H9 (cell line): ENCODE data around the gene TESPA1. TPM values are rescaled to one million over a fixed set of nuclear protein-coding genes. Genes with fewer than 3 reads are reported as not detected.

Source experiments
- DNase-seq: peaks from one replicate; pipeline ENCODE4 v3.0.0-alpha.2; 2017
- H2AFZ ChIP-seq: one replicate; pipeline ENCODE4 v1.6.1; 2013; ENCODE audit warnings: mild to moderate bottlenecking, low read length, control low read depth, moderate library complexity
- H2AK5ac ChIP-seq: 2 replicates; pipeline ENCODE4 v1.6.1; 2013; ENCODE audit warnings: low read length, control low read depth, mixed read lengths; ENCODE audit not compliant: insufficient read length
- H2BK120ac ChIP-seq: one replicate; pipeline ENCODE4 v1.6.1; 2013; ENCODE audit warnings: low read depth, mild to moderate bottlenecking, low read length, control low read depth, inconsistent platforms; ENCODE audit not compliant: poor library complexity, severe bottlenecking
- H2BK12ac ChIP-seq: 2 replicates; pipeline ENCODE4 v1.6.1; 2013; ENCODE audit warnings: low read length, control low read depth, mixed read lengths, low read depth; ENCODE audit not compliant: insufficient read length
- H2BK15ac ChIP-seq: 2 replicates; pipeline ENCODE4 v1.6.1; 2013; ENCODE audit warnings: low read depth, low read length, control low read depth
- H2BK20ac ChIP-seq: one replicate; pipeline ENCODE4 v1.6.1; 2013; ENCODE audit warnings: low read depth, mild to moderate bottlenecking, low read length, control low read depth, inconsistent platforms; ENCODE audit not compliant: poor library complexity, severe bottlenecking
- H2BK5ac ChIP-seq: 2 replicates; pipeline ENCODE4 v1.6.1; 2013; ENCODE audit warnings: low read length, control low read depth, mixed read lengths; ENCODE audit not compliant: insufficient read length
- H3K14ac ChIP-seq: 2 replicates; pipeline ENCODE4 v1.6.1; 2013; ENCODE audit warnings: low read length, control low read depth; ENCODE audit not compliant: insufficient read depth
- H3K18ac ChIP-seq: 2 replicates; pipeline ENCODE4 v1.6.1; 2013; ENCODE audit warnings: low read depth, mild to moderate bottlenecking, mixed read lengths, low read length, control low read depth; ENCODE audit not compliant: insufficient read length
- H3K23ac ChIP-seq: 2 replicates; pipeline ENCODE4 v1.6.1; 2013; ENCODE audit warnings: low read length, control low read depth, mixed read lengths, low read depth; ENCODE audit not compliant: insufficient read length
- H3K23me2 ChIP-seq: 2 replicates; pipeline ENCODE4 v1.6.1; 2013; ENCODE audit warnings: low read depth, mild to moderate bottlenecking, mixed read lengths, low read length, control low read depth; ENCODE audit not compliant: insufficient read length, poor library complexity, severe bottlenecking
- H3K27ac ChIP-seq: 2 replicates; pipeline ENCODE4 v1.5.1; 2013; ENCODE audit warnings: low read length, control low read depth, mixed read lengths, low read depth; ENCODE audit not compliant: insufficient read length
- H3K27me3 ChIP-seq: 2 replicates; pipeline ENCODE4 v1.6.1; 2013; ENCODE audit warnings: low read length, control low read depth, inconsistent platforms; ENCODE audit not compliant: insufficient read depth
- H3K4ac ChIP-seq: 2 replicates; pipeline ENCODE4 v1.6.1; 2013; ENCODE audit warnings: low read depth, mild to moderate bottlenecking, control low read depth, inconsistent platforms, low read length, moderate library complexity
- H3K4me1 ChIP-seq: 2 replicates; pipeline ENCODE4 v1.6.1; 2013; ENCODE audit warnings: low read length, control low read depth, inconsistent platforms; ENCODE audit not compliant: insufficient read depth
- H3K4me2 ChIP-seq: 2 replicates; pipeline ENCODE4 v1.6.1; 2013; ENCODE audit warnings: low read length, control low read depth, mixed read lengths; ENCODE audit not compliant: insufficient read length, insufficient read depth
- H3K56ac ChIP-seq: 2 replicates; pipeline ENCODE4 v1.6.1; 2013; ENCODE audit warnings: low read depth, mild to moderate bottlenecking, mixed read lengths, low read length, control low read depth; ENCODE audit not compliant: insufficient read length
- H3K79me1 ChIP-seq: 2 replicates; pipeline ENCODE4 v1.6.1; 2013; ENCODE audit warnings: low read depth, mild to moderate bottlenecking, moderate library complexity, low read length, control low read depth, inconsistent platforms; ENCODE audit not compliant: insufficient read depth, poor library complexity, severe bottlenecking
- H3K79me2 ChIP-seq: 2 replicates; pipeline ENCODE4 v1.6.1; 2013; ENCODE audit warnings: low read length, control low read depth, inconsistent platforms; ENCODE audit not compliant: insufficient read depth
- H3K9ac ChIP-seq: 2 replicates; pipeline ENCODE4 v1.6.1; 2013; ENCODE audit warnings: low read length, control low read depth, mixed read lengths; ENCODE audit not compliant: insufficient read length; ENCODE audit errors: extremely low read depth
- H3K9me3 ChIP-seq: one replicate; pipeline ENCODE4 v1.6.1; 2013; ENCODE audit warnings: low read depth, low read length, inconsistent platforms; ENCODE audit not compliant: control insufficient read depth
- H3T11ph ChIP-seq: one replicate; pipeline ENCODE4 v1.6.1; 2013; ENCODE audit warnings: mild to moderate bottlenecking, low read length, control low read depth, inconsistent platforms
- H4K20me1 ChIP-seq: one replicate; pipeline ENCODE4 v1.6.1; 2013; ENCODE audit not compliant: control insufficient read depth, insufficient read length, insufficient read depth
- H4K5ac ChIP-seq: 2 replicates; pipeline ENCODE4 v1.6.1; 2013; ENCODE audit warnings: low read depth, mild to moderate bottlenecking, mixed read lengths, low read length, control low read depth; ENCODE audit not compliant: insufficient read length
- H4K8ac ChIP-seq: replicated peaks from 2 replicates; pipeline ENCODE4 v1.6.1; 2013; ENCODE audit warnings: low read length, control low read depth, mixed read lengths, low read depth; ENCODE audit not compliant: insufficient read length
- H4K91ac ChIP-seq: 2 replicates; pipeline ENCODE4 v1.6.1; 2013; ENCODE audit warnings: low read depth, mild to moderate bottlenecking, moderate library complexity, mixed read lengths, low read length, control low read depth; ENCODE audit not compliant: insufficient read length
- H3K27ac Mint-ChIP-seq, 3 experiments: 2 replicates in 2 of 3; 3 replicates in 1 of 3; pipeline ENCODE4 v1.8.0; 2020 to 2021; ENCODE audit warnings: mixed read lengths in 3 of 3, mild to moderate bottlenecking in 1 of 3, moderate library complexity in 1 of 3
- H3K27me3 Mint-ChIP-seq: 2 replicates; pipeline ENCODE4 v1.8.0; 2021; ENCODE audit warnings: low read depth, mild to moderate bottlenecking, moderate library complexity, mixed read lengths
- H3K36me3 Mint-ChIP-seq, 3 experiments: 2 replicates in 2 of 3; 3 replicates in 1 of 3; pipeline ENCODE4 v1.8.0; 2020 to 2021; ENCODE audit warnings: low read depth in 3 of 3, mixed read lengths in 3 of 3; ENCODE audit not compliant: insufficient read depth in 1 of 3
- H3K4me1 Mint-ChIP-seq, 2 experiments: 2 replicates each; pipeline ENCODE4 v1.8.0; 2020; ENCODE audit warnings: mixed read lengths in 2 of 2
- H3K4me3 Mint-ChIP-seq, 2 experiments: 2 replicates in 1 of 2; 3 replicates in 1 of 2; pipeline ENCODE4 v1.8.0; 2020 to 2021; ENCODE audit warnings: mild to moderate bottlenecking in 2 of 2, mixed read lengths in 2 of 2, moderate library complexity in 1 of 2
- H3K9me3 Mint-ChIP-seq, 2 experiments: 2 replicates in 1 of 2; 3 replicates in 1 of 2; pipeline ENCODE4 v1.8.0; 2020; ENCODE audit warnings: mild to moderate bottlenecking in 2 of 2, mixed read lengths in 2 of 2, moderate library complexity in 1 of 2
- WGBS: extraction: QIAGEN DNeasy Blood & Tissue Kit; methylation state at CpG from one replicate; pipeline ENCODE4 v1.1.7; 2013; ENCODE audit warnings: missing lambda C conversion rate, low lambda C conversion rate, mixed read lengths; ENCODE audit not compliant: insufficient read length; ENCODE audit errors: extremely low coverage; 5-methylcytosine and 5-hydroxymethylcytosine counted together
- total RNA-seq: library from RNA; stranded (reverse); gene quantifications from 2 replicates; pipeline ENCODE4 v1.2.1, GENCODE V29; 2021
- TF ChIP-seq, protein P1 (sequence below): fragments of 200-600 bp; sonication (generic); conservative IDR thresholded peaks from 3 replicates; pipeline ENCODE4 v1.8.0; 2021; ENCODE audit warnings: antibody characterized with exemption, mild to moderate bottlenecking

The TESPA1 gene
- total RNA-seq, 1 experiment from 2014 or later: not detected

DNA sequence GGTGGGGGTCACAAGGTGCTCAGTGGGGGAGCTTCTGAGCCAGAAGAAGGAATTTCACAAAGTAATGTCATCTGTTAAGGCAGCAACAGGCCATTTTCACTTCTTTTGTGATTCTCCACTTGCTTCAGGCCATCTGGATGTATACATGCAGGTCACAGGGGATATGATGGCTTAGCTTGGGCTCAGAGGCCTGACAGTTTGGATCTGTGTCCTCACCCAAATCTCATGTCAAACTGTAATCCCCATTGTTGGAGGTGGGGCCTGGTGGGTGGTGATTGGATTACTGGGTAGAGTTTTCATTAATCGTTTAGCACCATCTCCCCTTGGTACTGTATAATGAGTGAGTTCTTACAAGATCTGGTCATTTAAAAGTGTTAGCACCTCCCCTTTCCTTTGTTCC is 36.4 kb downstream of the TESPA1 start:
- H3K4ac ChIP-seq: no peak overlapping the region
- no peaks in the 10 kb centered on the region; a peak in 1 of 7 replicates for H3K36me3 Mint-ChIP-seq
- no peaks in the 10 kb centered on the region for H3K79me1 ChIP-seq
- no peaks in the 10 kb centered on the region for H4K20me1 ChIP-seq
- H3K23ac ChIP-seq: no peak overlapping the region
- H2BK15ac ChIP-seq: no peak overlapping the region
- H3K9me3 Mint-ChIP-seq: peaks cover 0 to 2% of the 10 kb centered on the region in 2 experiments; a peak in 2 of 5 replicates
- H3K27ac Mint-ChIP-seq: peak overlapping the region in 1 of 3 experiments; percentile 4; a peak in 1 of 7 replicates
- no peak overlapping the region for H2BK20ac ChIP-seq
- peaks cover 13 to 24% of the 10 kb centered on the region in 2 experiments for H3K4me1 Mint-ChIP-seq
- H4K8ac ChIP-seq: no peak overlapping the region
- H3K18ac ChIP-seq: no peak overlapping the region
- no peaks in the 10 kb centered on the region for H3K23me2 ChIP-seq
- H3K4me3 Mint-ChIP-seq: no peak overlapping the region
- H3K9ac ChIP-seq: no peak overlapping the region
- H3T11ph ChIP-seq: no peak overlapping the region
- no peak overlapping the region for H2AK5ac ChIP-seq
- no peak overlapping the region for H3K14ac ChIP-seq
- H3K27ac ChIP-seq: no peak overlapping the region
- H2BK12ac ChIP-seq: no peak overlapping the region
- no peaks in the 10 kb centered on the region for H3K79me2 ChIP-seq
- H3K27me3 Mint-ChIP-seq: peaks cover 3% of the 10 kb centered on the region
- H2BK5ac ChIP-seq: no peak overlapping the region
- no peak overlapping the region for H2AFZ ChIP-seq
- H3K9me3 ChIP-seq: no peaks in the 10 kb centered on the region
- H2BK120ac ChIP-seq: no peak overlapping the region
- DNase-seq: no peak
- H4K5ac ChIP-seq: no peak overlapping the region
- H3K4me2 ChIP-seq: no peak overlapping the region
- TF ChIP-seq, protein P1, sequence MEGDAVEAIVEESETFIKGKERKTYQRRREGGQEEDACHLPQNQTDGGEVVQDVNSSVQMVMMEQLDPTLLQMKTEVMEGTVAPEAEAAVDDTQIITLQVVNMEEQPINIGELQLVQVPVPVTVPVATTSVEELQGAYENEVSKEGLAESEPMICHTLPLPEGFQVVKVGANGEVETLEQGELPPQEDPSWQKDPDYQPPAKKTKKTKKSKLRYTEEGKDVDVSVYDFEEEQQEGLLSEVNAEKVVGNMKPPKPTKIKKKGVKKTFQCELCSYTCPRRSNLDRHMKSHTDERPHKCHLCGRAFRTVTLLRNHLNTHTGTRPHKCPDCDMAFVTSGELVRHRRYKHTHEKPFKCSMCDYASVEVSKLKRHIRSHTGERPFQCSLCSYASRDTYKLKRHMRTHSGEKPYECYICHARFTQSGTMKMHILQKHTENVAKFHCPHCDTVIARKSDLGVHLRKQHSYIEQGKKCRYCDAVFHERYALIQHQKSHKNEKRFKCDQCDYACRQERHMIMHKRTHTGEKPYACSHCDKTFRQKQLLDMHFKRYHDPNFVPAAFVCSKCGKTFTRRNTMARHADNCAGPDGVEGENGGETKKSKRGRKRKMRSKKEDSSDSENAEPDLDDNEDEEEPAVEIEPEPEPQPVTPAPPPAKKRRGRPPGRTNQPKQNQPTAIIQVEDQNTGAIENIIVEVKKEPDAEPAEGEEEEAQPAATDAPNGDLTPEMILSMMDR: no peak
- H3K4me1 ChIP-seq: no peaks in the 10 kb centered on the region; the same call in 1 of the 2 replicates
- H3K56ac ChIP-seq: no peak overlapping the region
- H3K27me3 ChIP-seq: no peaks in the 10 kb centered on the region
- no CpG with 5 or more reads among the region's 1 CpG for WGBS
- no peak overlapping the region for H4K91ac ChIP-seq
